ENCODE measurements around the gene KCNMB1. TPM values are rescaled to one million over a fixed set of nuclear protein-coding genes. Genes with fewer than 3 reads are reported as not detected.
A peak's percentile ranks its signal among the peaks of the same experiment; 100 is the strongest.
"Not testable (repeated sequence)": the region's sequence is repeated elsewhere in the genome, so short reads cannot be mapped to it uniquely, and the experiment has no call there.

Gene KCNMB1
- total RNA-seq, 1 donor from 2014 or later = 5.7 TPM

GRCh38 chr5:170383227-170383626, 5.9 kb downstream of the KCNMB1 start:
- intact Hi-C loops (cut with DNase I) = no loop called here
- no peak for DNase-seq (ENCODE audit: low spot score)

GRCh38 chr5:170382790-170383189, 6.4 kb downstream of the KCNMB1 start:
- intact Hi-C loops (cut with DNase I) = no loop called here
- DNase-seq (ENCODE audit: low spot score) = no peak

GRCh38 chr5:170380361-170380951, 8.7 kb downstream of the KCNMB1 start:
- intact Hi-C loops (cut with DNase I) = no loop called here
- DNase-seq (ENCODE audit: low spot score) = no peak

- no peak for DNase-seq (ENCODE audit: low spot score)
These were observed 10.4 kb downstream of the KCNMB1 start for GRCh38 chr5:170378740-170379139.

GRCh38 chr5:170377027-170377426, 12.1 kb downstream of the KCNMB1 start:
- intact Hi-C loops (cut with DNase I) = no loop called here
- no peak for DNase-seq (ENCODE audit: low spot score)

More at GRCh38 chr5:170378740-170379139, 10.4 kb downstream of the KCNMB1 start:
- intact Hi-C loops (cut with DNase I) = no loop called here

- intact Hi-C loops (cut with DNase I) = not testable (repeated sequence)
These were observed 12.6 kb downstream of the KCNMB1 start for GRCh38 chr5:170376526-170376925.

GRCh38 chr5:170375283-170375682, 13.9 kb downstream of the KCNMB1 start:
- intact Hi-C loops (cut with DNase I) = no loop called here
- no peak for DNase-seq (ENCODE audit: low spot score)

More at GRCh38 chr5:170376526-170376925, 12.6 kb downstream of the KCNMB1 start:
- DNase-seq (ENCODE audit: low spot score) = not testable (repeated sequence)

- no peak for DNase-seq (ENCODE audit: low spot score)
- intact Hi-C loops (cut with DNase I) = no loop called here
These were observed 16.2 kb downstream of the KCNMB1 start for GRCh38 chr5:170372971-170373370.

GRCh38 chr5:170368586-170368985, 20.6 kb downstream of the KCNMB1 start:
- DNase-seq (ENCODE audit: low spot score) = no peak
- intact Hi-C loops (cut with DNase I) = no loop called here

- intact Hi-C loops (cut with DNase I) = no loop called here
- no peak for DNase-seq (ENCODE audit: low spot score)
These were observed 22.9 kb downstream of the KCNMB1 start for GRCh38 chr5:170366276-170366675.

GRCh38 chr5:170365831-170366230, 23.3 kb downstream of the KCNMB1 start:
- no peak for DNase-seq (ENCODE audit: low spot score)
- intact Hi-C loops (cut with DNase I) = no loop called here

- DNase-seq (ENCODE audit: low spot score) = no peak
- intact Hi-C loops (cut with DNase I) = no loop called here
These were observed 24.2 kb downstream of the KCNMB1 start for GRCh38 chr5:170365011-170365410.

GRCh38 chr5:170363671-170364070, 25.5 kb downstream of the KCNMB1 start:
- no peak for DNase-seq (ENCODE audit: low spot score)
- intact Hi-C loops (cut with DNase I) = no loop called here

- intact Hi-C loops (cut with DNase I) = no loop called here
- DNase-seq (ENCODE audit: low spot score) = no peak
These were observed 26.5 kb downstream of the KCNMB1 start for GRCh38 chr5:170362656-170363055.

GRCh38 chr5:170362102-170362501, 27.1 kb downstream of the KCNMB1 start:
- intact Hi-C loops (cut with DNase I) = no loop called here
- DNase-seq (ENCODE audit: low spot score) = no peak

- intact Hi-C loops (cut with DNase I) = no loop called here
These were observed 27.6 kb downstream of the KCNMB1 start for GRCh38 chr5:170361616-170362015.

GRCh38 chr5:170361116-170361515, 28.1 kb downstream of the KCNMB1 start:
- intact Hi-C loops (cut with DNase I) = no loop called here
- no peak for DNase-seq (ENCODE audit: low spot score)

More at GRCh38 chr5:170361616-170362015, 27.6 kb downstream of the KCNMB1 start:
- no peak for DNase-seq (ENCODE audit: low spot score)

- intact Hi-C loops (cut with DNase I) = no loop called here
- DNase-seq (ENCODE audit: low spot score) = no peak
These were observed 28.5 kb downstream of the KCNMB1 start for GRCh38 chr5:170360709-170361108.

- DNase-seq (ENCODE audit: low spot score) = peak; percentile 90
- intact Hi-C loops (cut with DNase I) = no loop called here
These were observed 31.2 kb downstream of the KCNMB1 start for GRCh38 chr5:170357955-170358444.

- DNase-seq (ENCODE audit: low spot score) = peak; percentile 70
- intact Hi-C loops (cut with DNase I) = no loop called here
These were observed 33.5 kb downstream of the KCNMB1 start for GRCh38 chr5:170355601-170356098.

GRCh38 chr5:170353961-170354360, 35.2 kb downstream of the KCNMB1 start:
- intact Hi-C loops (cut with DNase I) = no loop called here
- no peak for DNase-seq (ENCODE audit: low spot score)

Data from cardiac septum (tissue), 1 donor.